ENCODE data around the gene TPCN1.

Gene TPCN1

GRCh38 chr12:113261847-113262470, 40.7 kb downstream of the TPCN1 start:
- intact Hi-C loops (cut with micrococcal nuclease), result no loop called here
- Mint-ChIP-seq H3K27me3 (no peaks in the 10 kb centered on the region), H3K27ac (no peak overlapping the region), H3K4me3 (no peak overlapping the region), H3K9me3 (no peaks in the 10 kb centered on the region), H3K4me1 (ENCODE audit: low read depth) (peaks cover 57% of the 10 kb centered on the region), H3K36me3 (ENCODE audit: low read depth) (peaks cover 91% of the 10 kb centered on the region)

DNA sequence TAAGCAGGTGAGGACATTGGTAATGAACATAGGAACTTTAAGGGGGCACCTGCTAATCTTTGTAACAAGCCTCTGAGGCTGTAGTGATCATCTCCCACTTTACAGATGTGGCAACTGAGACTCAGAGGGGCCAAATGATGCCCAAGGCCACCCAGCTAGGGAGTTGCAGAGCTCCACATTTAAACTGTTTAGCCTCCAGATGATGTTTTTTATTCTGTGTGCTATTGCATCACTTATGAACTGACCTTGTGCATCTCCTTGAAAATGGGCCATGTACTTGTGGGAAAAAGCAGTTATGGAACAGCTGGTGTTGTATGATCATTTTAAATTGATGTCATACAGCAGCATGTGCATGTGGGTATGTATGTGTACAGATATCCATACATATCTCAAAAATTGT, 41.4 kb downstream of the TPCN1 start:
- Mint-ChIP-seq H3K9me3 (no peaks in the 10 kb centered on the region), H3K36me3 (ENCODE audit: low read depth) (peaks cover 92% of the 10 kb centered on the region), H3K4me1 (ENCODE audit: low read depth) (peaks cover 60% of the 10 kb centered on the region), H3K27ac (no peak overlapping the region), H3K4me3 (no peak overlapping the region), H3K27me3 (no peaks in the 10 kb centered on the region)
- intact Hi-C loops (cut with micrococcal nuclease), result no loop called here

DNA sequence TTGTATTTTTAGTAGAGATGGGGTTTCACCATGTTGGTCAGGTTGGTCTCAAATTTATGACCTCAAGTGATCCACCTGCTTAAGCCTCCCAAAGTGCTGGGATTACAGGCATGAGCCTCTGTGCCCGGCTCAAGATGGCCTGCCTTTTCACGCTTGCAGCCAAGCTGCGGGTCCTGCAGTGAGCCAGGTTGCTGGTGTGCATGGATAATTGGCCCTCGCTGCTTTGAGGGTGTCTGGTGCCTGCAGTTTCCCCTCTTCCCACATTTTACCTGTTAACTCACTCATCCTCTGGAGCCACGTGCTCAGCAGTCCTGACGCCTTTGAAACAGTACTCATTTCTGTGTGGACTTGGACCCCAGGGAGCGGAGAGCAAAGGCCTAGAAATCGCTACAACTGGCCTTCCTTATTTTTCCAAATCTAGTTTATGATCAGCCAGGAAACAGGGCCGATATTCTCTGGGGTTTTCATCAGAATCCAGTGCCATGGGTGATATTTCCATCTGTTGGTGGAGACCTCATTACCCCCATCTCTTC, 42.2 kb downstream of the TPCN1 start:
- peaks cover 64% of the 10 kb centered on the region for H3K4me1 Mint-ChIP-seq (ENCODE audit: low read depth)
- peaks cover 94% of the 10 kb centered on the region for H3K36me3 Mint-ChIP-seq (ENCODE audit: low read depth)
- no peak overlapping the region for H3K27ac Mint-ChIP-seq

GRCh38 chr12:113266106-113266895, 45.0 kb downstream of the TPCN1 start:
- peaks cover 100% of the 10 kb centered on the region for H3K36me3 Mint-ChIP-seq (ENCODE audit: low read depth)
- no peaks in the 10 kb centered on the region for H3K27me3 Mint-ChIP-seq
- H3K27ac Mint-ChIP-seq, result peak overlapping the region; percentile 7
- no peaks in the 10 kb centered on the region for H3K9me3 Mint-ChIP-seq
- no peak overlapping the region for H3K4me3 Mint-ChIP-seq
- intact Hi-C loops (cut with micrococcal nuclease), result no loop called here
- H3K4me1 Mint-ChIP-seq (ENCODE audit: low read depth), result peaks cover 71% of the 10 kb centered on the region

More for the DNA sequence above, 42.2 kb downstream of the TPCN1 start:
- no peak overlapping the region for H3K4me3 Mint-ChIP-seq
- no peaks in the 10 kb centered on the region for H3K27me3 Mint-ChIP-seq
- intact Hi-C loops (cut with micrococcal nuclease), result no loop called here
- H3K9me3 Mint-ChIP-seq, result no peaks in the 10 kb centered on the region

- H3K36me3 Mint-ChIP-seq (ENCODE audit: low read depth), result peaks cover 97% of the 10 kb centered on the region
- intact Hi-C loops (cut with micrococcal nuclease), result no loop called here
- H3K27ac Mint-ChIP-seq, result peak overlapping the region; percentile 37
Measured at GRCh38 chr12:113267621-113268020, 46.4 kb downstream of the TPCN1 start.

DNA sequence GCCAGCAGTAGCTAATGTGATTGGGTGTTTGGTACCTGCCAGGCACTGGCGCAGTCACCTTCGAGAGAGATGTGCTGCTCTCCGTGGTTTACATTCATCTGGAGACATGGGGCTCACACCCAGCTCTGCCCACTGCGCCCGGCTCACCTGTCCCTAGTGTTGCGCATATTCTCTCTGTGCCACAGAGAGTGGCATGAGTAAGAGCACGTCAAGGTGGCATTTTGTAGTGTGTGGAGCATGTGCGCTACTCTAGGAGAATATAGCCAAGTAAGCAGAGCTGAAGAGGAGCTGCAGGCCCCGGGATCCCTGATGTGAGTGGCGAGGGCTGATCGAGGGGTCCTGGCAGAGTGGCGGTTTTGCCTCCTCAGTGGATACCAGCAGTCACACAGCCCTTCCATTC, 46.9 kb downstream of the TPCN1 start:
- Mint-ChIP-seq H3K27ac (peak overlapping the region; percentile 37), H3K4me3 (no peak overlapping the region), H3K9me3 (no peaks in the 10 kb centered on the region), H3K4me1 (ENCODE audit: low read depth) (peaks cover 81% of the 10 kb centered on the region), H3K36me3 (ENCODE audit: low read depth) (peaks cover 97% of the 10 kb centered on the region), H3K27me3 (no peaks in the 10 kb centered on the region)
- intact Hi-C loops (cut with micrococcal nuclease), result no loop called here

More at GRCh38 chr12:113267621-113268020, 46.4 kb downstream of the TPCN1 start:
- no peaks in the 10 kb centered on the region for H3K27me3 Mint-ChIP-seq
- no peaks in the 10 kb centered on the region for H3K9me3 Mint-ChIP-seq
- H3K4me3 Mint-ChIP-seq, result no peak overlapping the region
- H3K4me1 Mint-ChIP-seq (ENCODE audit: low read depth), result peaks cover 76% of the 10 kb centered on the region

DNA sequence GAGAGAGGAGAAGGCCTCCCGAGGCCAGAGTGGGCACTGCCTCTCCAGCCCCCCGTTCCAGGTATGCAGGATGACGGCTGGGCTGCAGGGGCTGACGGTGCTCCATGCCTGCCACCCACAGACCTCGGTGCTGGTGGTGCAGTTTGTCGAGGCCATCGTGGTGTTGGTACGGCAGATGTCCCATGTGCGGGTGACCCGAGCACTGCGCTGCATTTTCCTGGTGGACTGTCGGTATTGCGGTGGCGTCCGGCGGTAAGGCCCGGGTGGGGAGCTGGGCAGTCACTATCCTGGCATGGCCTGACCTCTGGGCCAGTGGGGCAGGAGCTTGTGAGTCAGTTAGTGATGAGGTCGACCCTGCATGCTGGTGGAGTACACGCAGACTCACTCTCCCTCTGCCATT, 47.4 kb downstream of the TPCN1 start:
- Mint-ChIP-seq H3K36me3 (ENCODE audit: low read depth) (peaks cover 97% of the 10 kb centered on the region), H3K4me1 (ENCODE audit: low read depth) (peaks cover 83% of the 10 kb centered on the region), H3K4me3 (no peak overlapping the region), H3K27ac (peak overlapping the region; percentile 91), H3K27me3 (no peaks in the 10 kb centered on the region), H3K9me3 (no peaks in the 10 kb centered on the region)
- intact Hi-C loops (cut with micrococcal nuclease), result no loop called here

DNA sequence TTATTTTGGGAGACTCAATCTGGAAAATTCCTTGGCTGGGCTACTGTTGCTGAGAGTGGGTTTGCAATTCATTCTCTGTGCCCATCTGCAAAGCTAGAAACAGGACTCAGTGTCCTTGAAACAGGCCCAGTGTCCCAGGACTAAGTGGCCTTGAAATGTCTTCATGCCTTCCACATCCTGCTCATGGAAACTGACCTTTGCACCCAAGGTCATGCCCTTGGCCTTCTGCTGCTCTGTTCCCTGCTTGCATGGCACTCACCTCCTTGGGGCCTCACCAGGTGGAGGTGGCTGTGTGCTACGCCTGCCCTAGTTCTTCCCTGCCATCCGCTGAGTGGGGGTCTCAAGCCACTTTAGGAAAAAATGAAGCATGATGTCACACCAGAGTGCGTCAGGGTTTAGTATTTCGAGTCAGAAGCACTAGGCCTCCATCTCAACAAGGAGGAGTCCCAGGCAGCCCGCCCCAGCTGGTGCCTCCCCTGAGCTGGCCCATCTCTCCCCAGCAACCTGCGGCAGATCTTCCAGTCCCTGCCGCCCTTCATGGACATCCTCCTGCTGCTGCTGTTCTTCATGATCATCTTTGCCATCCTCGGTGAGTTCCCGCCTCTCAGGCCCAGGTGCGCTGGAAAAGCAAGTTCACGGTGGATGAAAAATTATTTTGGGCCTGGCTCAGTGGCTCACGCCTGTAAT, 48.1 kb downstream of the TPCN1 start:
- intact Hi-C loops (cut with micrococcal nuclease), result no loop called here
- Mint-ChIP-seq H3K9me3 (no peaks in the 10 kb centered on the region), H3K4me3 (no peak overlapping the region), H3K4me1 (ENCODE audit: low read depth) (peaks cover 78% of the 10 kb centered on the region), H3K27me3 (no peaks in the 10 kb centered on the region), H3K36me3 (ENCODE audit: low read depth) (peaks cover 97% of the 10 kb centered on the region), H3K27ac (peak overlapping the region; percentile 91)

GRCh38 chr12:113270709-113271009, 49.4 kb downstream of the TPCN1 start:
- no peak overlapping the region for H3K4me3 Mint-ChIP-seq
- intact Hi-C loops (cut with micrococcal nuclease), result loop anchor here (5.0 kb wide), 1 partner anchor 73 kb away; no protein-coding TSS in a partner anchor
- H3K27ac Mint-ChIP-seq, result peak overlapping the region; percentile 91
- H3K4me1 Mint-ChIP-seq (ENCODE audit: low read depth), result peaks cover 70% of the 10 kb centered on the region
- H3K27me3 Mint-ChIP-seq, result no peaks in the 10 kb centered on the region
- H3K9me3 Mint-ChIP-seq, result no peaks in the 10 kb centered on the region
- peaks cover 97% of the 10 kb centered on the region for H3K36me3 Mint-ChIP-seq (ENCODE audit: low read depth)

GRCh38 chr12:113271466-113271852, 50.2 kb downstream of the TPCN1 start:
- Mint-ChIP-seq H3K36me3 (ENCODE audit: low read depth) (peaks cover 97% of the 10 kb centered on the region), H3K4me3 (peak overlapping the region; percentile 58), H3K27me3 (no peaks in the 10 kb centered on the region), H3K9me3 (no peaks in the 10 kb centered on the region), H3K4me1 (ENCODE audit: low read depth) (peaks cover 68% of the 10 kb centered on the region), H3K27ac (peak overlapping the region; percentile 91)
- intact Hi-C loops (cut with micrococcal nuclease), result loop anchor here (5.0 kb wide), 1 partner anchor 74 kb away; no protein-coding TSS in a partner anchor

- no peaks in the 10 kb centered on the region for H3K27me3 Mint-ChIP-seq
- peak overlapping the region; percentile 58 for H3K4me3 Mint-ChIP-seq
- H3K27ac Mint-ChIP-seq, result peak overlapping the region; percentile 91
- intact Hi-C loops (cut with micrococcal nuclease), result loop anchor here (5.0 kb wide), 1 partner anchor 75 kb away; no protein-coding TSS in a partner anchor
- H3K9me3 Mint-ChIP-seq, result no peaks in the 10 kb centered on the region
- H3K36me3 Mint-ChIP-seq (ENCODE audit: low read depth), result peaks cover 97% of the 10 kb centered on the region
- H3K4me1 Mint-ChIP-seq (ENCODE audit: low read depth), result peaks cover 62% of the 10 kb centered on the region
Measured at GRCh38 chr12:113271853-113272561, 50.7 kb downstream of the TPCN1 start.

- intact Hi-C loops (cut with micrococcal nuclease), result loop anchor here (5.0 kb wide), 1 partner anchor 76 kb away; no protein-coding TSS in a partner anchor
- Mint-ChIP-seq H3K27me3 (no peaks in the 10 kb centered on the region), H3K36me3 (ENCODE audit: low read depth) (peaks cover 97% of the 10 kb centered on the region), H3K4me3 (no peak overlapping the region), H3K9me3 (no peaks in the 10 kb centered on the region), H3K4me1 (ENCODE audit: low read depth) (peaks cover 56% of the 10 kb centered on the region), H3K27ac (peak overlapping the region; percentile 91)
Measured at GRCh38 chr12:113273053-113273725, 51.9 kb downstream of the TPCN1 start.

GRCh38 chr12:113274848-113275247, 53.6 kb downstream of the TPCN1 start:
- H3K27ac Mint-ChIP-seq, result no peak overlapping the region
- intact Hi-C loops (cut with micrococcal nuclease), result loop anchor here (5.0 kb wide), 1 partner anchor 78 kb away; no protein-coding TSS in a partner anchor
- no peaks in the 10 kb centered on the region for H3K27me3 Mint-ChIP-seq
- H3K4me1 Mint-ChIP-seq (ENCODE audit: low read depth), result peaks cover 39% of the 10 kb centered on the region
- H3K4me3 Mint-ChIP-seq, result no peak overlapping the region
- no peaks in the 10 kb centered on the region for H3K9me3 Mint-ChIP-seq
- H3K36me3 Mint-ChIP-seq (ENCODE audit: low read depth), result peaks cover 97% of the 10 kb centered on the region
